ENCODE data around the gene RORB.

DNA sequence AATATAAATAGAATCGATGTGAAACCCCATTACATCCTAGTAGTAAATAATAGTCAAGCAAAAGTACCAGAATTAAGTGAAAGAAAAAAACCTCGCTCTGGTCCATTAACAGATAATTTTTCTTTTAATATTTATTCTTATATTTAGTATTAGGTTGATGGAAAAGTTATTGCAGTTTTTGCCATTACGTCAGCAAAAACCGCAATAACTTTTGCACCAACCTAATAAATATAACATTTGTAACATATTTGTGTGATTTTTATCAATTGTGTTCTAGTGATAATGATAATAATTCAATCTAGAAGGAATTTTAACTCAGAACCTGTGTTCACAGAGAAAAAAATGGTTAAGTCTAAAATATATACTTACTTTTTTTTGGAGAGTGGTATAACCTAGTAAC is 16.1 kb downstream of the RORB start:
- TF ChIP-seq, protein P1, sequence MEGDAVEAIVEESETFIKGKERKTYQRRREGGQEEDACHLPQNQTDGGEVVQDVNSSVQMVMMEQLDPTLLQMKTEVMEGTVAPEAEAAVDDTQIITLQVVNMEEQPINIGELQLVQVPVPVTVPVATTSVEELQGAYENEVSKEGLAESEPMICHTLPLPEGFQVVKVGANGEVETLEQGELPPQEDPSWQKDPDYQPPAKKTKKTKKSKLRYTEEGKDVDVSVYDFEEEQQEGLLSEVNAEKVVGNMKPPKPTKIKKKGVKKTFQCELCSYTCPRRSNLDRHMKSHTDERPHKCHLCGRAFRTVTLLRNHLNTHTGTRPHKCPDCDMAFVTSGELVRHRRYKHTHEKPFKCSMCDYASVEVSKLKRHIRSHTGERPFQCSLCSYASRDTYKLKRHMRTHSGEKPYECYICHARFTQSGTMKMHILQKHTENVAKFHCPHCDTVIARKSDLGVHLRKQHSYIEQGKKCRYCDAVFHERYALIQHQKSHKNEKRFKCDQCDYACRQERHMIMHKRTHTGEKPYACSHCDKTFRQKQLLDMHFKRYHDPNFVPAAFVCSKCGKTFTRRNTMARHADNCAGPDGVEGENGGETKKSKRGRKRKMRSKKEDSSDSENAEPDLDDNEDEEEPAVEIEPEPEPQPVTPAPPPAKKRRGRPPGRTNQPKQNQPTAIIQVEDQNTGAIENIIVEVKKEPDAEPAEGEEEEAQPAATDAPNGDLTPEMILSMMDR (IDR thresholded peaks at IDR 0.05), result no peak
- TF ChIP-seq POLR2A (IDR thresholded peaks at IDR 0.05), result no peak
- no peak for TF ChIP-seq EP300 (IDR thresholded peaks at IDR 0.05)

All from tibial nerve (tissue), 4 donors.